SK-N-SH (cell line): Measurements from ENCODE around the gene SMG7. TPM values are rescaled to one million over a fixed set of nuclear protein-coding genes. Genes with fewer than 3 reads are reported as not detected.

ENCODE experiments used
- CTCF ChIA-PET: fragments of 300-600, 350-600 bp; formaldehyde crosslinking; extraction: SDS; loops from one replicate; lab custom pipeline; 2021; lab: Yijun Ruan, JAX
- POLR2A ChIA-PET: fragments of 350-600 bp; sonication (Branson Sonifier 250); formaldehyde crosslinking; extraction: SDS; loops from one replicate; lab custom pipeline; 2020; ENCODE audit warnings: antibody characterized with exemption, inconsistent platforms; lab: Yijun Ruan, JAX
- DNase-seq: peaks from one replicate; pipeline ENCODE4 v3.0.0; 2012
- H2AFZ ChIP-seq: fragments of 200-600 bp; sonication (generic); 2 replicates; pipeline ENCODE4 v1.8.1; 2016; ENCODE audit warnings: antibody characterized with exemption, mild to moderate bottlenecking, low read depth
- H3F3A ChIP-seq: fragments of 200-600 bp; sonication (generic); replicated peaks from 2 replicates; pipeline ENCODE3; 2016; ENCODE audit warnings: antibody characterized with exemption, mild to moderate bottlenecking; ENCODE audit not compliant: insufficient read depth
- H3K27ac ChIP-seq, 2 experiments: fragments of 200-500 bp in 1 of 2; fragments of 200-600 bp in 1 of 2; sonication (Bioruptor generic) in 1 of 2; sonication (generic), shearing (Covaris generic) in 1 of 2; 2 replicates each; pipeline versions ENCODE4 v1.5.1 to v1.6.1; 2014 to 2016; ENCODE audit warnings: low read depth in 2 of 2, inconsistent platforms in 1 of 2, low read length in 1 of 2, mild to moderate bottlenecking in 1 of 2, mixed read lengths in 1 of 2
- H3K27me3 ChIP-seq: fragments of 200-600 bp; sonication (generic), shearing (Covaris generic); 2 replicates; pipeline ENCODE4 v1.6.1; 2016; ENCODE audit warnings: mixed run types; ENCODE audit not compliant: insufficient read depth
- H3K36me3 ChIP-seq, 2 experiments: fragments of 200-500 bp in 1 of 2; fragments of 200-600 bp in 1 of 2; sonication (Bioruptor generic) in 1 of 2; sonication (generic) in 1 of 2; replicated peaks in 1 of 2; 2 replicates each; pipeline versions ENCODE3 to v1.5.1; 2014 to 2016; ENCODE audit warnings: low read length in 1 of 2, mild to moderate bottlenecking in 1 of 2; ENCODE audit not compliant: insufficient read depth in 2 of 2, control insufficient read depth in 1 of 2
- H3K4me1 ChIP-seq, 2 experiments: fragments of 200-500 bp in 1 of 2; fragments of 200-600 bp in 1 of 2; sonication (Bioruptor generic) in 1 of 2; sonication (generic), shearing (Covaris generic) in 1 of 2; 2 replicates each; pipeline versions ENCODE4 v1.5.1 to v1.6.1; 2014 to 2016; ENCODE audit warnings: low read depth in 1 of 2, low read length in 1 of 2, mixed run types in 1 of 2; ENCODE audit not compliant: insufficient read depth in 2 of 2, control insufficient read depth in 1 of 2
- H3K4me2 ChIP-seq: fragments of 200-600 bp; sonication (generic), shearing (Covaris generic); 2 replicates; pipeline ENCODE4 v1.6.1; 2017; ENCODE audit warnings: mixed run types
- H3K4me3 ChIP-seq, 2 experiments: fragments of 200-500 bp in 1 of 2; fragments of 200-600 bp in 1 of 2; sonication (Bioruptor generic) in 1 of 2; sonication (generic), shearing (Covaris generic) in 1 of 2; 2 replicates each; pipeline versions ENCODE4 v1.5.1 to v1.8.1; 2014 to 2016; ENCODE audit warnings: low read depth in 2 of 2, inconsistent platforms in 1 of 2, low read length in 1 of 2, mild to moderate bottlenecking in 1 of 2, mixed read lengths in 1 of 2, moderate library complexity in 1 of 2
- H3K79me2 ChIP-seq: fragments of 200-600 bp; sonication (generic); 2 replicates; pipeline ENCODE4 v1.8.1; 2017; ENCODE audit warnings: mild to moderate bottlenecking; ENCODE audit not compliant: insufficient read depth
- H3K9ac ChIP-seq: fragments of 200-600 bp; sonication (generic); 2 replicates; pipeline ENCODE4 v1.6.1; 2017; ENCODE audit warnings: mixed run types
- H3K9me2 ChIP-seq: fragments of 200-600 bp; sonication (generic); 2 replicates; pipeline ENCODE4 v1.6.1; 2017; ENCODE audit warnings: mixed run types
- H3K9me3 ChIP-seq: fragments of 200-600 bp; sonication (generic); 2 replicates; pipeline ENCODE4 v1.6.1; 2017; ENCODE audit warnings: mixed run types, mild to moderate bottlenecking, moderate library complexity
- H4K20me1 ChIP-seq: fragments of 200-600 bp; sonication (generic); 2 replicates; pipeline ENCODE4 v1.6.1; 2017; ENCODE audit warnings: mild to moderate bottlenecking, mixed run types; ENCODE audit not compliant: insufficient read depth
- CTCF ChIP-seq: fragments of 200-600 bp; sonication (generic); IDR thresholded peaks from 2 replicates; pipeline ENCODE4 v1.6.1; 2017; ENCODE audit warnings: antibody characterized with exemption, mild to moderate bottlenecking, moderate library complexity
- EP300 ChIP-seq, 2 experiments: IDR thresholded peaks; 2 replicates each; pipeline versions ENCODE4 v1.4.0 to v1.6.1; 2012; ENCODE audit warnings: borderline replicate concordance in 1 of 2, low read depth in 1 of 2, low read length in 1 of 2
- EZH2phosphoT487 ChIP-seq: fragments of 200-600 bp; sonication (generic); IDR thresholded peaks from 2 replicates; pipeline ENCODE4 v1.6.1; 2017; ENCODE audit warnings: low read depth, mixed run types, mild to moderate bottlenecking, antibody characterized with exemption, moderate library complexity, borderline replicate concordance
- IRF3 ChIP-seq: fragments of 150-350 bp; IDR thresholded peaks from 2 replicates; pipeline ENCODE4 v1.6.1; 2016; ENCODE audit warnings: mild to moderate bottlenecking, low read depth, low read length
- MEF2A ChIP-seq: IDR thresholded peaks from 2 replicates; pipeline ENCODE4 v1.4.0; 2012; ENCODE audit warnings: low read depth, borderline replicate concordance
- MXI1 ChIP-seq: IDR thresholded peaks from 2 replicates; pipeline ENCODE4 v1.6.1; 2012; ENCODE audit warnings: mild to moderate bottlenecking, low read depth, low read length, improper control_type of control experiment
- NFIC ChIP-seq: IDR thresholded peaks from 2 replicates; pipeline ENCODE4 v1.4.0; 2012; ENCODE audit warnings: borderline replicate concordance
- NRF1 ChIP-seq: IDR thresholded peaks from 2 replicates; pipeline ENCODE4 v1.6.1; 2012; ENCODE audit warnings: low read depth, mild to moderate bottlenecking, low read length
- RAD21 ChIP-seq: IDR thresholded peaks from 2 replicates; pipeline ENCODE4 v1.6.1; 2012; ENCODE audit warnings: mild to moderate bottlenecking, low read length
- RXRA ChIP-seq: IDR thresholded peaks from 2 replicates; pipeline ENCODE4 v1.4.0; 2012; ENCODE audit warnings: low read depth, mild to moderate bottlenecking, borderline replicate concordance
- SIN3A ChIP-seq: IDR thresholded peaks from 2 replicates; pipeline ENCODE4 v1.6.1; 2012; ENCODE audit warnings: low read depth, mild to moderate bottlenecking, low read length, moderate library complexity, borderline replicate concordance
- TAF1 ChIP-seq: IDR thresholded peaks from 2 replicates; pipeline ENCODE4 v1.6.1; 2012; ENCODE audit warnings: low read depth, mild to moderate bottlenecking, low read length, moderate library complexity, borderline replicate concordance
- TCF12 ChIP-seq: IDR thresholded peaks from 2 replicates; pipeline ENCODE4 v1.4.0; 2012
- USF1 ChIP-seq: IDR thresholded peaks from 2 replicates; pipeline ENCODE4 v1.4.0; 2012; ENCODE audit warnings: low read depth, borderline replicate concordance
- YY1 ChIP-seq: IDR thresholded peaks from 2 replicates; pipeline ENCODE4 v1.4.0; 2012; ENCODE audit warnings: low read depth, mild to moderate bottlenecking
- WGBS: methylation state at CpG from one replicate; pipeline ENCODE4 v1.1.6; 2017; ENCODE audit warnings: low lambda C conversion rate; 5-methylcytosine and 5-hydroxymethylcytosine counted together
- polyA plus RNA-seq, 3 experiments: library from polyadenylated mRNA; depleted of rRNA; stranded (reverse); fragments of >200 nt; gene quantifications; 2 replicates each; pipeline ENCODE4 v1.2.3, GENCODE V29; 2012
- TF ChIP-seq, protein P1 (sequence below): IDR thresholded peaks from 2 replicates; pipeline ENCODE4; 2012

The SMG7 gene
- polyA plus RNA-seq, 1 of the 3 experiments (the other 2 are of a cell fraction): 19.8 TPM

GRCh38 chr1:183553331-183553730 lies 81.0 kb downstream of the SMG7 start:
- TF ChIP-seq RXRA (no peak), MXI1 (no peak), TAF1 (no peak), SIN3A (no peak), NRF1 (no peak), USF1 (no peak), YY1 (no peak), CTCF (no peak), EP300 (IDR thresholded peaks at IDR 0.05; ENCODE audit: borderline replicate concordance in 1 of 2, low read depth in 1 of 2, low read length in 1 of 2) (no peak), EZH2phosphoT487 (no peak), MEF2A (no peak), TCF12 (no peak), RAD21 (no peak), NFIC (no peak), IRF3 (no peak)
- TF ChIP-seq, protein P1, sequence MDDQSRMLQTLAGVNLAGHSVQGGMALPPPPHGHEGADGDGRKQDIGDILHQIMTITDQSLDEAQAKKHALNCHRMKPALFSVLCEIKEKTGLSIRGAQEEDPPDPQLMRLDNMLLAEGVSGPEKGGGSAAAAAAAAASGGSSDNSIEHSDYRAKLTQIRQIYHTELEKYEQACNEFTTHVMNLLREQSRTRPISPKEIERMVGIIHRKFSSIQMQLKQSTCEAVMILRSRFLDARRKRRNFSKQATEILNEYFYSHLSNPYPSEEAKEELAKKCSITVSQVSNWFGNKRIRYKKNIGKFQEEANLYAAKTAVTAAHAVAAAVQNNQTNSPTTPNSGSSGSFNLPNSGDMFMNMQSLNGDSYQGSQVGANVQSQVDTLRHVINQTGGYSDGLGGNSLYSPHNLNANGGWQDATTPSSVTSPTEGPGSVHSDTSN: no peak
- TF ChIP-seq, all 33 proteins: peak for 0
- H2AFZ ChIP-seq: no peak overlapping the region
- no peaks in the 10 kb centered on the region for H3K4me1 ChIP-seq
- ChIA-PET POLR2A (no interaction called here), CTCF (interaction anchor here (1.8 kb wide), 1 partner anchor 9 kb away, joined by 7 read pairs; no protein-coding TSS in a partner anchor)
- no peak overlapping the region for H3K27ac ChIP-seq
- no peaks in the 10 kb centered on the region for H3K27me3 ChIP-seq
- no peaks in the 10 kb centered on the region for H3K9me3 ChIP-seq
- no peaks in the 10 kb centered on the region for H3K79me2 ChIP-seq
- no peak overlapping the region for H3K4me3 ChIP-seq
- DNase-seq: no peak
- no peaks in the 10 kb centered on the region for H3K9me2 ChIP-seq
- H3F3A ChIP-seq: peaks cover 7% of the 10 kb centered on the region
- H3K4me2 ChIP-seq: no peak overlapping the region
- WGBS: 88% methylated on average over 5 of the region's 5 CpGs
- H4K20me1 ChIP-seq: no peaks in the 10 kb centered on the region
- H3K36me3 ChIP-seq: peaks cover 58 to 70% of the 10 kb centered on the region in 2 experiments
- no peak overlapping the region for H3K9ac ChIP-seq
